BJ (cell line): ENCODE data around the gene FFAR2. TPM values are rescaled to one million over a fixed set of nuclear protein-coding genes. Genes with fewer than 3 reads are reported as not detected.

Source experiments
- CTCF ChIA-PET: fragments of 350-600 bp; formaldehyde crosslinking; extraction: SDS; loops from one replicate; lab custom pipeline; 2021; ENCODE audit warnings: antibody characterized with exemption, inconsistent platforms; lab: Yijun Ruan, JAX
- POLR2A ChIA-PET: fragments of 300-600 bp; sonication (Branson Sonifier 250); formaldehyde crosslinking; extraction: SDS; loops from one replicate; lab custom pipeline; 2021; ENCODE audit warnings: antibody characterized with exemption; lab: Charles Lee
- DNase-seq: peaks from one replicate; pipeline ENCODE4 v3.0.0-alpha.2; 2011; ENCODE audit warnings: low read depth
- H3K27me3 ChIP-seq: 2 replicates; pipeline ENCODE4 v1.6.0; 2011; ENCODE audit warnings: low read length; ENCODE audit not compliant: control insufficient read depth, insufficient read depth
- H3K36me3 ChIP-seq: 2 replicates; pipeline ENCODE4 v1.5.1; 2011; ENCODE audit warnings: low read length; ENCODE audit not compliant: control insufficient read depth, insufficient read depth
- H3K4me3 ChIP-seq: 2 replicates; pipeline ENCODE4 v1.5.1; 2011; ENCODE audit warnings: low read depth, mild to moderate bottlenecking, control low read depth, low read length
- polyA plus RNA-seq: library from polyadenylated mRNA; depleted of rRNA; stranded (reverse); fragments of >200 nt; gene quantifications from 2 replicates; pipeline ENCODE4 v1.2.3, GENCODE V29; 2011
- TF ChIP-seq, protein P1 (sequence below): IDR thresholded peaks from 2 replicates; pipeline ENCODE4 v1.5.1; 2011; ENCODE audit warnings: low read depth, mild to moderate bottlenecking, control low read depth, inconsistent platforms, low read length, moderate library complexity; ENCODE audit not compliant: insufficient read depth

Gene FFAR2
- polyA plus RNA-seq, 1 experiment: not detected

DNA sequence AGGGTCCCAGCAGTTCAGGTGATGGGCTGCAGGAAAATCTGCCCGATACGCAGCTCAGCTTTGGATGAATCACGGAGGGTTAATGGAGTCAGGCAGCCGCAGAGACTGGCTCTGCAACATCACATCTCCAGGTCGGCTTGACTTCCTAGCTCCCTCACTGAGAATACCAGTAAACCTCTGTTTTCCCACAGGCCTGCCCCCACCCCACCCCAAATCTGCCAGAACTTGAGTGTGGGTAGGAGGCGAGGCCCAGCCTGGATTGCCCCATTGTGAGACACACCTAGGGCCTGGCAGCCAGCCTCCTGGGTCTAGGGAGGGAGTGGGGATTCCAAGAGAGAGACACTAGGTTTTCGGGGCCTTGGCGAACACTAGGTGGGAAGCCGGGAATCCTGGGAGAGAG, 45.9 kb downstream of the FFAR2 start:
- Histone ChIP-seq H3K27me3 (peaks cover 6% of the 10 kb centered on the region), H3K4me3 (no peak overlapping the region), H3K36me3 (no peaks in the 10 kb centered on the region)
- TF ChIP-seq, protein P1, sequence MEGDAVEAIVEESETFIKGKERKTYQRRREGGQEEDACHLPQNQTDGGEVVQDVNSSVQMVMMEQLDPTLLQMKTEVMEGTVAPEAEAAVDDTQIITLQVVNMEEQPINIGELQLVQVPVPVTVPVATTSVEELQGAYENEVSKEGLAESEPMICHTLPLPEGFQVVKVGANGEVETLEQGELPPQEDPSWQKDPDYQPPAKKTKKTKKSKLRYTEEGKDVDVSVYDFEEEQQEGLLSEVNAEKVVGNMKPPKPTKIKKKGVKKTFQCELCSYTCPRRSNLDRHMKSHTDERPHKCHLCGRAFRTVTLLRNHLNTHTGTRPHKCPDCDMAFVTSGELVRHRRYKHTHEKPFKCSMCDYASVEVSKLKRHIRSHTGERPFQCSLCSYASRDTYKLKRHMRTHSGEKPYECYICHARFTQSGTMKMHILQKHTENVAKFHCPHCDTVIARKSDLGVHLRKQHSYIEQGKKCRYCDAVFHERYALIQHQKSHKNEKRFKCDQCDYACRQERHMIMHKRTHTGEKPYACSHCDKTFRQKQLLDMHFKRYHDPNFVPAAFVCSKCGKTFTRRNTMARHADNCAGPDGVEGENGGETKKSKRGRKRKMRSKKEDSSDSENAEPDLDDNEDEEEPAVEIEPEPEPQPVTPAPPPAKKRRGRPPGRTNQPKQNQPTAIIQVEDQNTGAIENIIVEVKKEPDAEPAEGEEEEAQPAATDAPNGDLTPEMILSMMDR: no peak
- CTCF ChIA-PET: interaction anchor here (0.8 to 2.4 kb wide), 2 partner anchors 16 to 141 kb away, joined by 3 to 9 read pairs; no protein-coding TSS in a partner anchor
- POLR2A ChIA-PET: no interaction called here
- no peak for DNase-seq

DNA sequence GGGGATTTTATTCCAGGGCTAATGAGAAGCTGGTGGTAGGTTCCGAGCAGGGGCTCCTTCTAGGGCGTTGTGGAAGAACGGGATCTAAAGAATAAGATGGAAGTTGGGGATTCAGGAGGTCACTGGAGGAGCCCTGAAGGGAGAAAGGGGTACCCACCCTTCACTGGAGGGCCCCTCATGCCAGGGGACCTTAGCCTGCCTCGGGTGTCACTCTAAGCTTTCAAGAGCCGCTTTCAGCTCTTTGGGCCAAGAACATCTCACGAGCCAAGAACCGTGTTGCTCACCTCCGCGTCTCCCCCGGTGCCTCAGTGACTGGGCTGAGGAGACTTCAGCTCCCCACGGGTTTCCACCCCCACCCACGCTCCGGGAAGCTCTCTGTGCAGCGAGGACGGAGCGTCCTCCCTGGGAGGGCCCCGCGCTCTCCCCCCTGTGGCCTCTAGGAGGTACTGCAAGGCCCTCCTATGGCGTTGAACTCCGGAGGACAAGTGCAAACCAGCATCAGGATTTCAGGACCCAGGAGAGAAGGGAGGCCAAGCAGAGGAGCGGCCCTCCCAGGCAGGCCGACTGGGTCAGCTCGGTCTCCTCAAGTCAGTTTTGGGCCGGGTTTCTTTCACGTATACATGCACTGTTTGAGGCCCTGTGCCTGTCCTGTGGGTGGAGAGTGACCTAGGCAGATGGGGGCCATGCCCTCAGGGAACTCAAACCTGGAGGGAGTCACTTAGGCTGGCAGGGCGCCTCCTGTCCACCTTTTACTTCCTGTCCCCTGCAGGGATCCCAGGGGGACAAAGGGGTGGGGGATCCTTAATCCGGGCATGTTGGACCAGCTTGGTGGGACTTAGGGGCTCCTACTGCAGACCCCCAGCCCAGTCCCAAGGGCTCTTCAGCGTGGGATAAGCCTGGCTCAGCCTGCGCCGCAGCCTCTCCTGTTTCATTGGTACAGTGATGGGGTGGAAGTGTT, 47.3 kb downstream of the FFAR2 start:
- DNase-seq: no peak

DNA sequence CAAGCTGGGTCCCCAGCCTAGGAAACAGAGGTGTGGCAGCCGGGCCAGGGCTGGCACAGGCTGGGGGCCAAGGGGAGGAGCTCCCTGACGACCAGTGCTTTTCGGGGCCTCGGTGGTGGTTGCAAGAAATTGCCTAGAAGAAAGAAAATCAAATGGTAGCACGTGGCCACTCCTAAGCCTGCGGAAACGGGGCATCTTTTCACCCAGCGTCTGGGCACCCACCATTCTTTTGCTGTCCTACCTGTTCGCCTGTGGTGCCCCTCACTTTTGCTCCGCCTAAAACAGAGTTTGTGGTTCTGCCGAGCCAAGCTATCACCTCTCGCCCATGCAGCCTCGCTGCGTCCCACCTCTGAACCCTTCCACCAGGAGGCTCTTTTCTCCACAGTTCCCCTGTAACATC, 49.3 kb downstream of the FFAR2 start:
- POLR2A ChIA-PET: no interaction called here
- H3K4me3 ChIP-seq: no peak overlapping the region
- no peaks in the 10 kb centered on the region; the same call in 1 of the 2 replicates for H3K27me3 ChIP-seq
- no peak for DNase-seq
- TF ChIP-seq, protein P1: no peak
- no peaks in the 10 kb centered on the region for H3K36me3 ChIP-seq
- CTCF ChIA-PET: interaction anchor here (0.5 to 4.2 kb wide), 6 partner anchors 10 to 399 kb away, joined by 3 to 48 read pairs (median 4); no protein-coding TSS in a partner anchor

More for the DNA sequence above, 47.3 kb downstream of the FFAR2 start:
- CTCF ChIA-PET: interaction anchor here (0.6 to 4.2 kb wide), 26 partner anchors 8 to 429 kb away, joined by 3 to 48 read pairs (median 4); partner anchors contain the start of genes DMKN and FFAR1
- Histone ChIP-seq H3K4me3 (no peak overlapping the region), H3K36me3 (no peaks in the 10 kb centered on the region), H3K27me3 (peaks cover 2% of the 10 kb centered on the region)
- TF ChIP-seq, protein P1: peak; percentile 99
- POLR2A ChIA-PET: no interaction called here

DNA sequence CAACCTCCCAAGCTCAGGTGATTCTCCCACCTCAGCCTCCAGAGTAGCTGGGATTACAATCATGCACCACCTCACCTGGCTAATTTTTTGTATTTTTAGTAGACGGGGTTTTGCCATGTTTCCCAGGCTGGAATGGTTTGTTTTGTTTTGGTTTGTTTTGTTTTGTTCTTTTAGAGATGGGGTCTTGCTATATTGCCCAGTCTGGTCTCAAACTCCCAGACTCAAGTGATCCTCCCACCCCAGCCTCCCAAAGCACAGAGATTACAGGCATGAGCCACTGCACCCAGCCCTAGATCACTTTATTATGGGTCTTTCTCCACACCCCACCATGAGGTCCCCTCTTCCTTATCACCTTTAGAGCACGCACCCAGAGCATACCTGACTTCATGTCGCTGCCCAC, 50.2 kb downstream of the FFAR2 start:
- CTCF ChIA-PET: interaction anchor here (1.5 to 4.2 kb wide), 3 partner anchors 11 to 145 kb away, joined by 5 to 48 read pairs (median 8); no protein-coding TSS in a partner anchor
- H3K27me3 ChIP-seq: no peaks in the 10 kb centered on the region; the same call in 1 of the 2 replicates
- H3K4me3 ChIP-seq: no peak overlapping the region
- H3K36me3 ChIP-seq: no peaks in the 10 kb centered on the region
- POLR2A ChIA-PET: interaction anchor here (0.5 kb wide), 1 partner anchor 49 kb away, joined by 20 read pairs; no protein-coding TSS in a partner anchor
- no peak for DNase-seq
- TF ChIP-seq, protein P1: no peak

DNA sequence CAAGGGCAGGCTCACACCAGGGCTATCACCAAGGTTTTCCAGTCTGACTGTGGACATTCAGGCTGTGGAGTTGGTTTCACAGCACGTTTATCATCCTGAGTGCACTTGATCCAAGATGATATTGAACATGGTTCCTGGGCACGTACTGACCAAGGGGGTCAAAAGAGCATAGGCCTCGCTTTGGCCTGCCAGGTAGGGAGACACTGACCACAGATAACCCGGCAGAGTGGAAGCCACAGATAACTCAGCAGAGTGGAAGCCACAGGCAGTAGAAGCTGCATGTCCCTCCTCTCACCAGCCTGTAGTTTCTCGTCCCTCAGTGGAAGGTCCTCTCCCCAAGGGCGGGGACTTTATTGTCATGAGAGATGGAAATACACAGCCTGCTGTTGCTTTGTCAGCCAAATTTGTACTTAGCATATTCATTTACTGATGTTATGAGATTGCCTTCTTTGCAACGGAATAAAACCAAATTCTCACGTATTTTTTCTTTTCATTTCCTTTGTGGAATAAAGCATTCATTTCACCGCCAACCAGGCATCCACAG, 51.0 kb downstream of the FFAR2 start:
- CTCF ChIA-PET: interaction anchor here (0.7 kb wide), 1 partner anchor 1083 kb away, joined by 3 read pairs; no protein-coding TSS in a partner anchor
- Histone ChIP-seq H3K27me3 (no peaks in the 10 kb centered on the region; the same call in 1 of the 2 replicates), H3K36me3 (no peaks in the 10 kb centered on the region), H3K4me3 (no peak overlapping the region)
- no peak for DNase-seq
- POLR2A ChIA-PET: no interaction called here
- TF ChIP-seq, protein P1: no peak
